NCI-H1436 (cell line): Measurements from ENCODE around the gene TRAPPC10.

Source experiments
- DNase-seq: peaks from one replicate; lab custom pipeline; 2025; lab: John Stamatoyannopoulos, UW

The TRAPPC10 gene

GRCh38 chr21:44039828-44040227, 27.7 kb downstream of the TRAPPC10 start:
- no peak for DNase-seq

GRCh38 chr21:44043613-44044012, 31.5 kb downstream of the TRAPPC10 start:
- no peak for DNase-seq

- DNase-seq: no peak
These were observed 34.6 kb downstream of the TRAPPC10 start for GRCh38 chr21:44046734-44047133.

- no peak for DNase-seq
These were observed 36.0 kb downstream of the TRAPPC10 start for GRCh38 chr21:44047996-44048560.

DNA sequence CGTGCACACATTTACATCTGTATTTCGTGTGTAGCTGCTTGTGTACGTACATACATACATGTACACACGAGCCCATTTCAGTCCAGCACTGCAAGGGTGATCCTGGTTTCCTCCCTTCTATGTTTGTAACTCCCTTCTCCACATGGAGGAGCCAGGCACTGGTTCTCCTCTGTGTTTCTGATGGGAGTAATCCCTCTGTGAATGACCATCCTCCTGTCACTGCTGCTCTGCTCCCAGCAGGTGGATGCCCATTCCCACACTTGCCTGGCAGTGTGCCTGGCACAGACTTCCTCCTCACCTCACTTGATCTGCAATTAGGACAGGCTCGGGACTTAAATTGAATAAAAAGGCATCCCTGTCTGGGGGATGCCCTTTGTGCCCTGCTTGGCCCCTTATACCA, 37.1 kb downstream of the TRAPPC10 start:
- DNase-seq: no peak

DNA sequence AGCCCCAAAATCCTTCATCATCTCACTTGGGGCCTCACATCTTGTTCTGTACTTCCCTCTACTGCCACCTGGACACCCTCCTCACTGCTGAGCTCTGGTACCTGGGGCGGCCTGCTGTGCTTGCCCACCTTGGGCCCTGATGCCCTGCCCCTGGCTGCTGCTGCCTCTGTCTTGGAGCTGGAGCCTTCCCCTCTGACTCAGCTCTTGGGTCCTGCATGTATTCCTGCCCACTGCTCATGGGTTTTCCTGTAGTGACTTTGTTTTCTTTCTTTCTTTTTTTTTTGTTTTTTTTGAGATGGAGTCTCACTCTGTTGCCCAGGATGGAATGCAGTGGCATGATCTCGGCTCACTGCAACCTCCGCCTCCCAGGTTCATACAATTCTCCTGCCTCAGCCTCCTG, 37.5 kb downstream of the TRAPPC10 start:
- DNase-seq: no peak

- DNase-seq: no peak
These were observed 38.2 kb downstream of the TRAPPC10 start for GRCh38 chr21:44050276-44050675.

DNA sequence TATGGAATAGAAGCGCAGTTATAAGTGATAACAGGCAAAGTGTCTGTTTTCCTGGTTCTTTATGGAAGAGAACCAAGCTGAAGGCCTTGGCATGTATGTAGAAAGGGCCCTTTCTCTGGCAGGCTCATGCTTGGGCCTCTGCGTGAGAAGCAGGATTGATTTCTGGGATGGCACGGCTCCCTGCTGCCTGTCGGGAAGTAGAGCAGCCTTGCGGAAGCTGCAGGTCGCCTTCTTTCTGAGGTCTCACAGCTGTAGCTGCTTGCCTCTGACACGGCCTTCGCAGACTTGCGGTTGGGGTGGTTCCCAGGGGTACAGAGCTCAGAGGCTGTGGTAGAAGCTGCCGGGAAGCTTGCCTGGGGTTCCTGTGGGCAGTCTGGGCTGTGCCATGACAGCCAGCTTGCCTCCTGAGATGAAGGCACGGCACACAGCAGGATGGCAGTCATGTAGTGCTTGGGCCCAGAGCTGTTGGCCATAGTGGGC, 39.4 kb downstream of the TRAPPC10 start:
- no peak for DNase-seq

DNA sequence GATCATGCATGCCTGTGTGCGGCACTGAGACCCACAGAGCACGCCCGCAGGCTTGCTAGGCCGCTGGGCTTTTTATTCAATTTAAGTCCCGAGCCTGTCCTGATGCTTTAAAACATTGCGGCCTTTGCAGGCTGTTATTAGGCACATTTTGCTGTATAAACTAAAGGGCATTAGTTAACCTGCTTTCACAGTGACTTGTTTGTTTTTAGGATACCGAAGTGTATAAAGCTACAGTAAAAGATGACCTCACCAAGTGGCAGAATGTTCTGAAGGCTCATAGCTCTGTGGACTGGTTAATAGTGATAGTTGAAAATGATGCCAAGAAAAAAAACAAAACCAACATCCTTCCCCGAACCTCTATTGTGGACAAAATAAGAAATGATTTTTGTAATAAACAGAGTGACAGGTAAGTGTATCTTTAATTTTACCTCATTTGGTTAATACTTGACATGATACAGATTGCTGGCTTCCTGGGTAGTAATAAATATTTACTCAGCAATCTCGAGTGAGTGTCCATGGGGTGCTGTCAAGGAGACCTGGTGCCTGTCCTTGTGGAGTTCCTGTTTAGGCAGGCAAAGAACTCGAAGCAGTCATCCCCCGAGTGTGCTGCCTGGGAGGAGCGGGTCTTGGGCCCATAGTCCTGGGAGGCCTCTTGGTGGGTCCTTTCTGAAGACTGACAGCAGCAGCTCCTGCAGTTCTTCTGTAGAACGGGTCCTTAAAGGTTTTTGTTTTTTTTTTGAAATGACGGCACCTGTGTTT, 40.1 kb downstream of the TRAPPC10 start:
- no peak for DNase-seq

- DNase-seq: no peak
These were observed 40.7 kb downstream of the TRAPPC10 start for GRCh38 chr21:44052830-44053226.

DNA sequence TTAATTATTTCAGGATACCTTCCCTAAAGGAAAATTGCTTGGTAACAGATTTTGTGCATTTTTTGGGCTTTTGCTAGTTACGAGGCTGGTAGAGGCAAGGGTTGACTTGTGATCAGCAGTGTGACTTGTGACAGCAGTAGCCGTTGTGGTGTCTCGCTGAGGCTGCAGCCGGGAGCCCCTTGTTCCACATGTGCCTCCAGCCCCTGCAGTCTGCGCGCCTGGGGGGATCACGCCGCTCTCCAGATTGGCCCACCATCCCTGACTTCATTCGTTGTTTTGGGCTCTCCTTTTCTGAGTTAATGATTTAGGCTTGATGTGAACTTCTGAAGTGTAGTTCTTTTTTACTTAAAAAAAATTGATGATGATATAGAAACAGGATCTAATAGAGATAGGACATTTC, 41.5 kb downstream of the TRAPPC10 start:
- no peak for DNase-seq

DNA sequence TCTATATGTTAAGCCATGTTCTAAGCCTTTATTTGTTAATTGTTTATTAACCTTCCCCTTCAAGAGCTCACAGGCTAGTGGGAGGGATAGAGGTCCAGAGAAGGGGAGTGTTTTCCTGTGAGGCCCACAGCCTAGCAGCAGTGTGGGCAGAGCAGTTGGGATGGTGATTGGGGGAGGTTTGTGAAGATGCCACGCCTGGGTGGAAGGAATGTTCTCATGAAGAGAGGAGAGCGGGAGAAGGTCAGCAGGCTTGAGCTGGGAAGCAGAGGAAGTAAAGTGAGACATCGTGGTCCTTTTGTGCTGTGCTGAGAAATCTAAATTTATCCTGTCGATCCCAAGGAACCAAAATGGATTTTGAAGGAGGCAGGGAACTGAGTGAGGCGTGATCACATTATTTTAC, 42.6 kb downstream of the TRAPPC10 start:
- no peak for DNase-seq

GRCh38 chr21:44057055-44057454, 44.9 kb downstream of the TRAPPC10 start:
- no peak for DNase-seq

DNA sequence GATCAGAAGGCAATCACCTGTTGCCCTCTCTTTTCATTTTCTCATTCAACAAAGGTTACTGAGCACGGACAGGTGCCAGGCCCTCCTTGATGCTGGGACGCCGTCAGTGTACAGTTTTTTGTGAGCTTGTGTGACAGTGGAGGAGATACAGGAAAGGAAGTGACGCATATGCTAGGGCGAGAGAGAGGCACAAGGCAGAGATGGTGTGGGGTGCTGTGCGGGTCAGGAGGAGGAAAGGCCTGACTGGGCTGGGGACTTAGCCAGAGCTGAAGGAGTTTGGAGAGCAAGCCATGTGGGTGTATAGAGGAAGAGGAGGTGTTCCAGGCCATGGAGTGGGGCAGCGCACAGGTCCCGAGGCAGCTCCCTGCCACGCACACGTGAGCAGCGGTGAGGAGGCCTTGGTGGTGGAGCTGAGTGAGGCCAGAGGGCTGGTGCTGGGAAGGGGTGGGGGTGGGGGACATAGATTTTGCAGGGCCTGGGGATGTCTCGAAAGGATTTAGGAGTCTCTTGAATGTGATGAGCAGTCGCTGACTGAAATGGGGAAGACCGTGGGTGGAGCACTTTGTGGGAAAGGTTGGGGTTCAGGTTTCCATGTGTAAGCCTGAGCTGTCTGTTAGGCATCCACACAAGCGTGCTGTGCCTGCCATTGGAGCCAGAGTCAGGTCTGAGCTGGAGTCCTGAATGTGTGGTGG, 46.0 kb downstream of the TRAPPC10 start:
- no peak for DNase-seq

GRCh38 chr21:44058652-44058964, 46.5 kb downstream of the TRAPPC10 start:
- DNase-seq: no peak

GRCh38 chr21:44058981-44059380, 46.9 kb downstream of the TRAPPC10 start:
- no peak for DNase-seq

DNA sequence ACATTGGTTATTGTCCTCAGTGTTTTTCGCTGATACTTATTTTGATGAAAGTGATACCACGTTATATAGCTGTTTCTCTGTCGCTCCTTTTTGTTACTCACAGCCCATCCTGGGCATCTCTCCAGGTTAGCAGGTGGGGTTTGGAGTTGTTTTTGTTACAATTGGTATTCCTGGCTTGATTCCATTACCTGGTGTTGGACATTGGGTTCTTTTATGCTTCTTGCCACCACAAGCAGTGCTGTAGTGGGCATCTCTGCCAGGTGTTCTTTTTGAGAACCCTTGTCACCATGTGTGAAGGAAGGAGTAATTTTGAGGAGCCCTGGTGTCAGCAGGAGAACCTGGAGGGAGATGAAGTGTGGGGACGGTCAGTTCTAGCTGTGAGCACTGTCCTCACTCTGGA, 47.6 kb downstream of the TRAPPC10 start:
- DNase-seq: no peak

GRCh38 chr21:44062380-44062779, 50.3 kb downstream of the TRAPPC10 start:
- no peak for DNase-seq

GRCh38 chr21:44063151-44063912, 51.2 kb downstream of the TRAPPC10 start:
- DNase-seq: no peak

GRCh38 chr21:44064852-44065403, 52.8 kb downstream of the TRAPPC10 start:
- DNase-seq: no peak

GRCh38 chr21:44065428-44065827, 53.3 kb downstream of the TRAPPC10 start:
- no peak for DNase-seq

DNA sequence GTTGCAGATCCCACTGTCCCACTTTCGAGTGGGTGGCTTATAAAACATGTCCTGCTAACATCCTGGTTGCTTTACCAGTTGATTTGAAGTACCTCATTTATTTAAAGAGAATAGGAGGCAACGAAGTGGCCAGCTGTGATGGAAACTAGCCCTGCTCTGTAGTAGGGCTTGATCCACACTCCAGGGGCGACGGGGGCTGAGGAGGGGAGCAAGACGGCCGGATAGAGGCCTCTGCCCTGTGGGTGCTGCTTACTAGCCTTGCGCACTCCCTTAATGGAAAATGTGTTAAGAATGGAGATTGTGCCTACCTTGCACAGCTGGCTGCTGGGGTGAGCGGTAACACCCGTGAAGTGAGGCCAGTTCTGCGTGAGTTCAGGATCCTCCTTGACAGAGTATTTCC, 54.0 kb downstream of the TRAPPC10 start:
- no peak for DNase-seq
